ENCODE results near the gene FBH1. TPM values are rescaled to one million over a fixed set of nuclear protein-coding genes. Genes with fewer than 3 reads are reported as not detected.

FBH1 gene
- total and polyA plus RNA-seq, 4 donors: 19.9 to 58.4 (median 48.1) TPM

GRCh38 chr10:5913736-5914135, 23.7 kb downstream of the FBH1 start:
- Histone ChIP-seq H3K9me3 (ENCODE audit: control insufficient read depth in 4 of 4, low read length in 3 of 4) (no peaks in the 10 kb centered on the region), H3K36me3 (ENCODE audit: control insufficient read depth in 4 of 4, insufficient read depth in 3 of 4, low read depth in 1 of 4, low read length in 3 of 4) (peaks cover 35 to 90% (median 79%) of the 10 kb centered on the region in 4 donors), H3K9ac (ENCODE audit: low read depth in 1 of 2, low read length in 2 of 2) (no peak overlapping the region), H3K27ac (ENCODE audit: low read depth in 1 of 2, low read length in 2 of 2) (no peak overlapping the region), H3K27me3 (ENCODE audit: control insufficient read depth in 4 of 4, insufficient read depth in 4 of 4, low read length in 3 of 4) (no peaks in the 10 kb centered on the region), H3K4me3 (ENCODE audit: low read depth in 1 of 3, low read length in 3 of 3) (no peak overlapping the region), H3K4me1 (ENCODE audit: control insufficient read depth in 4 of 4, insufficient read depth in 4 of 4, low read length in 3 of 4) (no peaks in the 10 kb centered on the region)
- TF ChIP-seq, protein P1, sequence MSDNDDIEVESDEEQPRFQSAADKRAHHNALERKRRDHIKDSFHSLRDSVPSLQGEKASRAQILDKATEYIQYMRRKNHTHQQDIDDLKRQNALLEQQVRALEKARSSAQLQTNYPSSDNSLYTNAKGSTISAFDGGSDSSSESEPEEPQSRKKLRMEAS (IDR thresholded peaks at IDR 0.05): no peak
- TF ChIP-seq FOXA1 (IDR thresholded peaks at IDR 0.05) (no peak), HNF4G (IDR thresholded peaks at IDR 0.05) (no peak), SP1 (IDR thresholded peaks at IDR 0.05) (no peak), GABPA (IDR thresholded peaks at IDR 0.05 in 1 of 2, conservative IDR thresholded peaks at IDR 0.05 in 1 of 2) (no peak), YY1 (IDR thresholded peaks at IDR 0.05) (no peak), CTCF (IDR thresholded peaks at IDR 0.05; ENCODE audit: low read depth, low read length, missing input control) (no peak), HNF4A (conservative IDR thresholded peaks at IDR 0.05) (no peak), FOXA2 (IDR thresholded peaks at IDR 0.05) (no peak), JUND (IDR thresholded peaks at IDR 0.05) (no peak), TAF1 (conservative IDR thresholded peaks at IDR 0.05) (no peak), RAD21 (IDR thresholded peaks at IDR 0.05) (no peak), ZBTB33 (IDR thresholded peaks at IDR 0.05) (no peak)
- TF ChIP-seq, protein P2, sequence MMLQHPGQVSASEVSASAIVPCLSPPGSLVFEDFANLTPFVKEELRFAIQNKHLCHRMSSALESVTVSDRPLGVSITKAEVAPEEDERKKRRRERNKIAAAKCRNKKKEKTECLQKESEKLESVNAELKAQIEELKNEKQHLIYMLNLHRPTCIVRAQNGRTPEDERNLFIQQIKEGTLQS (IDR thresholded peaks at IDR 0.05): no peak
- 95% methylated on average over 4 of the region's 4 CpGs for WGBS
- no peak for DNase-seq (ENCODE audit: low spot score)

- Histone ChIP-seq H3K36me3 (ENCODE audit: control insufficient read depth in 4 of 4, insufficient read depth in 3 of 4, low read depth in 1 of 4, low read length in 3 of 4) (peaks cover 31 to 87% (median 77%) of the 10 kb centered on the region in 4 donors), H3K27me3 (ENCODE audit: control insufficient read depth in 4 of 4, insufficient read depth in 4 of 4, low read length in 3 of 4) (no peaks in the 10 kb centered on the region), H3K9ac (ENCODE audit: low read depth in 1 of 2, low read length in 2 of 2) (no peak overlapping the region), H3K27ac (ENCODE audit: low read depth in 1 of 2, low read length in 2 of 2) (no peak overlapping the region), H3K4me3 (ENCODE audit: low read depth in 1 of 3, low read length in 3 of 3) (no peak overlapping the region), H3K4me1 (ENCODE audit: control insufficient read depth in 4 of 4, insufficient read depth in 4 of 4, low read length in 3 of 4) (no peaks in the 10 kb centered on the region), H3K9me3 (ENCODE audit: control insufficient read depth in 4 of 4, low read length in 3 of 4) (no peaks in the 10 kb centered on the region)
- WGBS: 97% methylated on average over 14 of the region's 14 CpGs
- TF ChIP-seq YY1 (IDR thresholded peaks at IDR 0.05): no peak
- TF ChIP-seq, protein P1 (IDR thresholded peaks at IDR 0.05): no peak
- no peak for TF ChIP-seq FOXA1 (IDR thresholded peaks at IDR 0.05)
- TF ChIP-seq CTCF (IDR thresholded peaks at IDR 0.05; ENCODE audit: low read depth, low read length, missing input control): no peak
- no peak for TF ChIP-seq REST (IDR thresholded peaks at IDR 0.05)
- TF ChIP-seq, protein P2 (IDR thresholded peaks at IDR 0.05): no peak
- no peak for TF ChIP-seq ZBTB33 (IDR thresholded peaks at IDR 0.05)
- no peak for TF ChIP-seq JUND (IDR thresholded peaks at IDR 0.05)
- no peak for TF ChIP-seq RXRA (IDR thresholded peaks at IDR 0.05)
- TF ChIP-seq TAF1 (conservative IDR thresholded peaks at IDR 0.05): no peak
- no peak for TF ChIP-seq FOXA2 (IDR thresholded peaks at IDR 0.05)
- TF ChIP-seq RAD21 (IDR thresholded peaks at IDR 0.05): no peak
- TF ChIP-seq HNF4G (IDR thresholded peaks at IDR 0.05): no peak
- no peak for TF ChIP-seq GABPA (IDR thresholded peaks at IDR 0.05 in 1 of 2, conservative IDR thresholded peaks at IDR 0.05 in 1 of 2)
- no peak for TF ChIP-seq EGR1 (IDR thresholded peaks at IDR 0.05; ENCODE audit: low read depth in 2 of 2)
- no peak for DNase-seq (ENCODE audit: low spot score)
Observed at GRCh38 chr10:5915451-5915850, 25.4 kb downstream of the FBH1 start.
